ENCODE measurements around the gene IPPK. TPM values are rescaled to one million over a fixed set of nuclear protein-coding genes. Genes with fewer than 3 reads are reported as not detected.

IPPK gene
- polyA plus RNA-seq, 1 experiment = 16.2 TPM

DNA sequence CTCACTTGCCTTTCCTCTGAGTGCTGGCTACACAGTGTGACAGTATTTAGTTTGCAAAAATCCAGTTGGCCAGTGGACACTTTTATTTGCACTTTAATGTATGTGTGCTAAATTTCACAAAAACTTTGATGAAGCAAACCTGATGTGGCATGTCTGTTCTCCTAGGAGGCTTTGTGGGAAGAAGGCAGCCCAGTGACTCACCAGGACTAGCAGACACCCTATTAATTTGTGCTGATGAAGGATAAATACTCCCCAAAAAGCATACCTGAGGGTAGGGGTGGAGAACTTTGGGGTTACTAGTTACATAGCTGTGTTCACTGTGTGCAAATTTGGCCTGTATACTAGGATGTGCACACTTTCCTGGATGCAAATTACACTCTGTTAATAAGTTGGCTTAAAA is 39.3 kb upstream of the IPPK start:
- no peak for DNase-seq (ENCODE audit: low read depth)
- POLR2A ChIA-PET = no interaction called here
- no peaks in the 10 kb centered on the region for H3K27me3 ChIP-seq (ENCODE audit: control insufficient read depth, insufficient read depth, low read length)
- H3K4me3 ChIP-seq (ENCODE audit: low read depth, low read length) = no peak overlapping the region
- H3K36me3 ChIP-seq (ENCODE audit: control insufficient read depth, insufficient read depth, low read length) = peaks cover 5% of the 10 kb centered on the region
- TF ChIP-seq, protein P1, sequence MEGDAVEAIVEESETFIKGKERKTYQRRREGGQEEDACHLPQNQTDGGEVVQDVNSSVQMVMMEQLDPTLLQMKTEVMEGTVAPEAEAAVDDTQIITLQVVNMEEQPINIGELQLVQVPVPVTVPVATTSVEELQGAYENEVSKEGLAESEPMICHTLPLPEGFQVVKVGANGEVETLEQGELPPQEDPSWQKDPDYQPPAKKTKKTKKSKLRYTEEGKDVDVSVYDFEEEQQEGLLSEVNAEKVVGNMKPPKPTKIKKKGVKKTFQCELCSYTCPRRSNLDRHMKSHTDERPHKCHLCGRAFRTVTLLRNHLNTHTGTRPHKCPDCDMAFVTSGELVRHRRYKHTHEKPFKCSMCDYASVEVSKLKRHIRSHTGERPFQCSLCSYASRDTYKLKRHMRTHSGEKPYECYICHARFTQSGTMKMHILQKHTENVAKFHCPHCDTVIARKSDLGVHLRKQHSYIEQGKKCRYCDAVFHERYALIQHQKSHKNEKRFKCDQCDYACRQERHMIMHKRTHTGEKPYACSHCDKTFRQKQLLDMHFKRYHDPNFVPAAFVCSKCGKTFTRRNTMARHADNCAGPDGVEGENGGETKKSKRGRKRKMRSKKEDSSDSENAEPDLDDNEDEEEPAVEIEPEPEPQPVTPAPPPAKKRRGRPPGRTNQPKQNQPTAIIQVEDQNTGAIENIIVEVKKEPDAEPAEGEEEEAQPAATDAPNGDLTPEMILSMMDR (IDR thresholded peaks at IDR 0.05; ENCODE audit: insufficient read depth, low read depth, low read length) = no peak
- CTCF ChIA-PET = interaction anchor here (0.7 kb wide), 1 partner anchor 82 kb away, joined by 3 read pairs; no protein-coding TSS in a partner anchor

DNA sequence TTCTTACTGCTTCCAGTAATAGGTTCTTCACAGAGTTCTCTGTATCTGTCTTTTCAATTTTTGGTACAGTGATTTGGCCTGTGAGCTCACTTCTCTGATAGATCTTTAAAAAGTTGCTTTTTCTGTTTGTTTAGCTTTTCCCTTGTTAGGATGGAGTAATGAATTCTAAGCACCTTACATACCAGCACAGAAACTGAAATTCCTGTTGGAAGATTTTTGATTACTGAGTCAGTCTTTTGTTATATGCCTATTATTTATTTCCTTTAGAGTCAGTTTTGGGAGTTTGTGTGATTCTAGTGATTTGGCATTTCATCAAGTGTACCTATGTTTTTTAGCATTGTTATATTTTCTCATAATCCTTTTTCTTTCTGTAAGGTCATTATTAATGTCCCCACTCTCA is 37.6 kb upstream of the IPPK start:
- TF ChIP-seq, protein P1 (IDR thresholded peaks at IDR 0.05; ENCODE audit: insufficient read depth, low read depth, low read length) = no peak
- DNase-seq (ENCODE audit: low read depth) = no peak
- ChIA-PET POLR2A (no interaction called here), CTCF (interaction anchor here (0.7 to 1.6 kb wide), 2 partner anchors 8 to 10 kb away, joined by 4 to 7 read pairs; no protein-coding TSS in a partner anchor)
- Histone ChIP-seq H3K4me3 (ENCODE audit: low read depth, low read length) (no peak overlapping the region), H3K27me3 (ENCODE audit: control insufficient read depth, insufficient read depth, low read length) (no peaks in the 10 kb centered on the region), H3K36me3 (ENCODE audit: control insufficient read depth, insufficient read depth, low read length) (peaks cover 1% of the 10 kb centered on the region)

DNA sequence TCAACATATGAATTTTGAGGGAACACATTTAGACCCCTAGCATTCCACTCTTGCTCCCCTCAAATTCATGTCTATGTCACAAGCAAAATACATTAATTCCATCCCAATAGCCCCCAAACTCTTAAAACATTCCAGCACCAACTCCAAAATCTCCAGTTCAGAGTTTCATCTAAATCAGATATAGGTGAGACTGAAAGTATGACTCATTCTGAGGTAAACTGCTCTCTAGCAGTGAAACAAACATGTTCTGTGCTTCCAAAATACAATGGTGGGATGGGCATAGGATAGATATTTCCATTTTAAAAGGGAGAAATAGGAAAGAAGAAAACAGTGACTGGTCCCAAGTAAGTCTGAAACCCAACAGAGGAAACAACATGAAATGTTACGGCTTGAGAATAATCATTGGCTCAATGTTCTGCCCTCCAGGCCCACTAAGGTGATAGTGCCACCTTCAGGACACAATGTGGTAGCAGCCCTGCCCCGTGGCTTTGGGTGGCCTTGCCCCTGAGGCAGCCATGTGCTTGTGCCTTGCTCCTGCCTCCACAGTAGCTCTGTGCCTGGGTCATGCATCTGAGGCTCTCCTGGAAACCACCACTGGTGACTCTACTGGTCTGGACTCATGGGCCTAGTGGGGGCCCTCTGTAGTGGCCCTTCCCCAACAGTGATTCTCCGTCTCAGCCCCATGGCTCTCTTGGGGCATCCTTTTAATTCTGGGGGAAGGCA is 36.4 kb upstream of the IPPK start:
- Histone ChIP-seq H3K4me3 (ENCODE audit: low read depth, low read length) (no peak overlapping the region), H3K27me3 (ENCODE audit: control insufficient read depth, insufficient read depth, low read length) (no peaks in the 10 kb centered on the region), H3K36me3 (ENCODE audit: control insufficient read depth, insufficient read depth, low read length) (peaks cover 1% of the 10 kb centered on the region)
- ChIA-PET CTCF (interaction anchor here (1.6 kb wide), 1 partner anchor 12 kb away, joined by 7 read pairs; no protein-coding TSS in a partner anchor), POLR2A (no interaction called here)
- no peak for DNase-seq (ENCODE audit: low read depth)
- TF ChIP-seq, protein P1 (IDR thresholded peaks at IDR 0.05; ENCODE audit: insufficient read depth, low read depth, low read length) = peak; percentile 29; the same call in 1 of the 2 replicates

DNA sequence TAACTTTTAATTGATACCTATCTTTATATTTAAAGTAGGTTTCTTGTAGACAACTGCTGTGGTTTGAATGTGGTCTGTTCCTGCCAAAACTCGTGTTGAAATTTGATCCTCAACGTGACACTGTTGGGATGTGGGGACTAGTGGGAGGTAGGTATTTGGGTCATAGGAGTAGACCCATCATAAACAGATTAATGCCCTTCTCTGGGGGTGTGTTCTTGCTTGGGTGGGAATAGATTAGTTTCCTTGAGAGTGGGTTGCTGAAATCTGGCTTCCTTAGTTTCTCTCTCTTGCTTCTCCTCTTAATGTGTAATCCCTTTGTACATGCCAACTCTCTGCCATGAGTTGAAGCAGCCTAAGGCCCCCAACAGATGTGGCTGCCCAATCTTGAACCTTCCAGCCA is 34.6 kb upstream of the IPPK start:
- H3K36me3 ChIP-seq (ENCODE audit: control insufficient read depth, insufficient read depth, low read length) = peaks cover 1% of the 10 kb centered on the region; the same call in 1 of the 2 replicates
- POLR2A ChIA-PET = no interaction called here
- DNase-seq (ENCODE audit: low read depth) = no peak
- CTCF ChIA-PET = interaction anchor here (1.1 to 1.9 kb wide), 4 partner anchors 11 to 87 kb away, joined by 3 to 10 read pairs (median 4); no protein-coding TSS in a partner anchor
- H3K4me3 ChIP-seq (ENCODE audit: low read depth, low read length) = no peak overlapping the region
- no peaks in the 10 kb centered on the region for H3K27me3 ChIP-seq (ENCODE audit: control insufficient read depth, insufficient read depth, low read length)
- TF ChIP-seq, protein P1 (IDR thresholded peaks at IDR 0.05; ENCODE audit: insufficient read depth, low read depth, low read length) = no peak

DNA sequence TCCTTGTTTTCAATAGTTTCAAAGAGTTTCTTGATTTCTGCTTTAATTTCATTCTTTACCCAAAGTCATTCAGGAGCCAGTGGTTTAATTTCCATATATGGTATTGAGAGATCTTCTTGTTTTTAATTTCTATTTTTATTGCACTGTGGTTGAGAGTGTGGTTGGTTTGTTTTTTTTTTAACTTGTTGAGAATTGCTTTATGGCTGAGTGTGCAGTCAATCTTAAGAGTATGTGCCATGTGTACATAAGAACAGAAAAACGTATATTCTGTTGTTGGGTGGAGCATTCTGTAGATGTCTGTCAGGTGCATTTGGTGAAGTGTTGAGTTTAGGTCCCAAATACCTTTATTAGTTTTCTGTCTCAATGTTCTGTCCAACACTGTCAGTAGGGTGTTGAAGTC is 26.7 kb upstream of the IPPK start:
- ChIA-PET CTCF (no interaction called here), POLR2A (no interaction called here)
- no peak overlapping the region for H3K4me3 ChIP-seq (ENCODE audit: low read depth, low read length)
- TF ChIP-seq, protein P1 (IDR thresholded peaks at IDR 0.05; ENCODE audit: insufficient read depth, low read depth, low read length) = no peak
- H3K27me3 ChIP-seq (ENCODE audit: control insufficient read depth, insufficient read depth, low read length) = no peaks in the 10 kb centered on the region
- no peak for DNase-seq (ENCODE audit: low read depth)
- no peaks in the 10 kb centered on the region for H3K36me3 ChIP-seq (ENCODE audit: control insufficient read depth, insufficient read depth, low read length)

Data from BJ (cell line).